Thymus (tissue), 11 donors: ENCODE data around the gene RAPGEF2. TPM values are rescaled to one million over a fixed set of nuclear protein-coding genes. Genes with fewer than 3 reads are reported as not detected.

Source experiments
- DNase-seq, 9 donors: peaks; one replicate each; pipeline ENCODE4 v3.0.0-alpha.2; 2013; ENCODE audit warnings: low spot score in 9 of 9, low read depth in 6 of 9, missing footprints in 1 of 9
- H3K27ac ChIP-seq, 2 donors: one replicate each; pipeline ENCODE4 v1.5.1; 2013; ENCODE audit warnings: control low read depth in 1 of 2, low read depth in 1 of 2, low read length in 1 of 2, mild to moderate bottlenecking in 1 of 2, moderate library complexity in 1 of 2
- H3K27me3 ChIP-seq, 2 donors: one replicate each; pipeline ENCODE4 v1.5.1; 2013; ENCODE audit warnings: low read length in 1 of 2; ENCODE audit not compliant: control insufficient read depth in 2 of 2, insufficient read depth in 1 of 2
- H3K36me3 ChIP-seq, 2 donors: one replicate each; pipeline ENCODE4 v1.5.1; 2013; ENCODE audit warnings: low read length in 1 of 2, mild to moderate bottlenecking in 1 of 2, moderate library complexity in 1 of 2; ENCODE audit not compliant: control insufficient read depth in 2 of 2, insufficient read depth in 2 of 2
- H3K4me1 ChIP-seq, 2 donors: one replicate each; pipeline ENCODE4 v1.5.1; 2013; ENCODE audit warnings: low read length in 2 of 2; ENCODE audit not compliant: control insufficient read depth in 2 of 2, insufficient read depth in 2 of 2
- H3K4me3 ChIP-seq, 2 donors: one replicate each; pipeline ENCODE4 v1.5.1; 2013; ENCODE audit warnings: low read length in 2 of 2, control low read depth in 1 of 2, mild to moderate bottlenecking in 1 of 2
- H3K9me3 ChIP-seq, 2 donors: one replicate each; pipeline ENCODE4 v1.5.1; 2013; ENCODE audit warnings: low read length in 1 of 2, mild to moderate bottlenecking in 1 of 2; ENCODE audit not compliant: control insufficient read depth in 2 of 2, insufficient read depth in 1 of 2
- WGBS: extraction: QIAGEN DNeasy Blood & Tissue Kit; methylation state at CpG from one replicate; pipeline ENCODE4 v1.1.7; 2013; 5-methylcytosine and 5-hydroxymethylcytosine counted together
- polyA plus RNA-seq: library from polyadenylated mRNA; stranded (reverse); fragments of 200-250 nt; gene quantifications from one replicate; pipeline ENCODE4 v1.2.3, GENCODE V29; 2013
- total RNA-seq: library from RNA; stranded (reverse); fragments of 120-200 nt; gene quantifications from one replicate; pipeline ENCODE4 v1.2.4, GENCODE V29; 2013
- donor health status: healthy.

RAPGEF2 gene
- total and polyA plus RNA-seq, 2 donors = 7.9 to 23.6 TPM

- no peaks in the 10 kb centered on the region for H3K4me1 ChIP-seq
- peaks cover 0 to 2% of the 10 kb centered on the region in 2 donors for H3K9me3 ChIP-seq
- peaks cover 8 to 34% of the 10 kb centered on the region in 2 donors for H3K36me3 ChIP-seq
- no peaks in the 10 kb centered on the region for H3K27me3 ChIP-seq
- no peak for DNase-seq
- H3K4me3 ChIP-seq = no peak overlapping the region
- H3K27ac ChIP-seq = no peak overlapping the region
- WGBS = 86% methylated on average over 3 of the region's 3 CpGs
Observed at GRCh38 chr4:159349332-159349731, 246.5 kb downstream of the RAPGEF2 start.

- no peaks in the 10 kb centered on the region for H3K27me3 ChIP-seq
- DNase-seq = no peak
- H3K36me3 ChIP-seq = peaks cover 19 to 29% of the 10 kb centered on the region in 2 donors
- no peak overlapping the region for H3K27ac ChIP-seq
- no peaks in the 10 kb centered on the region for H3K4me1 ChIP-seq
- H3K9me3 ChIP-seq = peaks cover 0 to 2% of the 10 kb centered on the region in 2 donors
- H3K4me3 ChIP-seq = no peak overlapping the region
- 95% methylated on average over 7 of the region's 7 CpGs for WGBS
Observed at GRCh38 chr4:159352609-159353008, 249.7 kb downstream of the RAPGEF2 start.

GRCh38 chr4:159353422-159354116, 250.7 kb downstream of the RAPGEF2 start:
- no peak overlapping the region for H3K27ac ChIP-seq
- 98% methylated on average over 15 of the region's 15 CpGs for WGBS
- no peaks in the 10 kb centered on the region for H3K27me3 ChIP-seq
- no peaks in the 10 kb centered on the region for H3K9me3 ChIP-seq
- DNase-seq = no peak
- peaks cover 24 to 33% of the 10 kb centered on the region in 2 donors for H3K36me3 ChIP-seq
- no peak overlapping the region for H3K4me3 ChIP-seq
- no peaks in the 10 kb centered on the region for H3K4me1 ChIP-seq

GRCh38 chr4:159355466-159355865, 252.6 kb downstream of the RAPGEF2 start:
- Histone ChIP-seq H3K27me3 (no peaks in the 10 kb centered on the region), H3K27ac (no peak overlapping the region), H3K9me3 (no peaks in the 10 kb centered on the region), H3K4me3 (no peak overlapping the region), H3K36me3 (peaks cover 31 to 35% of the 10 kb centered on the region in 2 donors), H3K4me1 (no peaks in the 10 kb centered on the region)
- no peak for DNase-seq
- over 99% methylated on average over 3 of the region's 3 CpGs for WGBS

- peaks cover 32 to 34% of the 10 kb centered on the region in 2 donors for H3K36me3 ChIP-seq
- no peaks in the 10 kb centered on the region for H3K27me3 ChIP-seq
- WGBS = over 99% methylated on average over 8 of the region's 8 CpGs
- H3K9me3 ChIP-seq = no peaks in the 10 kb centered on the region
- no peak for DNase-seq
- H3K27ac ChIP-seq = no peak overlapping the region
- H3K4me3 ChIP-seq = no peak overlapping the region
- no peaks in the 10 kb centered on the region for H3K4me1 ChIP-seq
Observed at GRCh38 chr4:159357350-159357749, 254.5 kb downstream of the RAPGEF2 start.

- WGBS = 96% methylated on average over 2 of the region's 2 CpGs
- Histone ChIP-seq H3K4me1 (no peaks in the 10 kb centered on the region), H3K27ac (no peak overlapping the region)
Observed at GRCh38 chr4:159358226-159358625, 255.3 kb downstream of the RAPGEF2 start.

GRCh38 chr4:159360549-159360948, 257.7 kb downstream of the RAPGEF2 start:
- peaks cover 18 to 23% of the 10 kb centered on the region in 2 donors for H3K36me3 ChIP-seq
- no peak overlapping the region for H3K27ac ChIP-seq
- H3K27me3 ChIP-seq = no peaks in the 10 kb centered on the region
- no peak for DNase-seq
- 98% methylated on average over 3 of the region's 3 CpGs for WGBS
- no peak overlapping the region for H3K4me3 ChIP-seq
- H3K4me1 ChIP-seq = no peaks in the 10 kb centered on the region
- H3K9me3 ChIP-seq = no peaks in the 10 kb centered on the region

More at GRCh38 chr4:159358226-159358625, 255.3 kb downstream of the RAPGEF2 start:
- no peak overlapping the region for H3K4me3 ChIP-seq
- peaks cover 29 to 34% of the 10 kb centered on the region in 2 donors for H3K36me3 ChIP-seq
- H3K9me3 ChIP-seq = no peaks in the 10 kb centered on the region
- H3K27me3 ChIP-seq = no peaks in the 10 kb centered on the region
- DNase-seq = no peak

- DNase-seq = no peak
- H3K27me3 ChIP-seq = no peaks in the 10 kb centered on the region
- no peak overlapping the region for H3K4me3 ChIP-seq
- 99% methylated on average over 3 of the region's 3 CpGs for WGBS
- peaks cover 0 to 2% of the 10 kb centered on the region in 2 donors for H3K4me1 ChIP-seq
- H3K27ac ChIP-seq = no peak overlapping the region
- H3K36me3 ChIP-seq = peaks cover 8 to 12% of the 10 kb centered on the region in 2 donors
- H3K9me3 ChIP-seq = no peaks in the 10 kb centered on the region
Observed at GRCh38 chr4:159363361-159363760, 260.5 kb downstream of the RAPGEF2 start.

- Histone ChIP-seq H3K27ac (no peak overlapping the region), H3K27me3 (no peaks in the 10 kb centered on the region), H3K4me1 (peaks cover 0 to 2% of the 10 kb centered on the region in 2 donors), H3K9me3 (peaks cover 0 to 4% of the 10 kb centered on the region in 2 donors), H3K36me3 (no peaks in the 10 kb centered on the region), H3K4me3 (no peak overlapping the region)
- no peak for DNase-seq
- 63% methylated on average over 9 of the region's 9 CpGs for WGBS
Observed at GRCh38 chr4:159366966-159367780, 264.3 kb downstream of the RAPGEF2 start.
